Astrocyte of the cerebellum (primary cell): ENCODE data around the gene CHCHD1.
"Not testable (repeated sequence)": the region's sequence is repeated elsewhere in the genome, so short reads cannot be mapped to it uniquely, and the experiment has no call there.

ENCODE experiments used
- DNase-seq: peaks from one replicate; pipeline ENCODE4 v3.0.0-alpha.2; 2011; ENCODE audit warnings: low read depth
- H3K4me3 ChIP-seq: 2 replicates; pipeline ENCODE4 v1.5.1; 2011; ENCODE audit warnings: mild to moderate bottlenecking, low read depth, low read length, moderate library complexity
- in situ Hi-C: cut with HindIII; loops from 2 replicates; pipeline ENCODE4 v1.10.0; 2017; ENCODE audit warnings: low sequenced_read_pairs
- TF ChIP-seq, protein P1 (sequence below): IDR thresholded peaks from 2 replicates; pipeline ENCODE4 v1.5.1; 2012; ENCODE audit warnings: low read length, low read depth, moderate library complexity, mild to moderate bottlenecking; ENCODE audit errors: missing control alignments

CHCHD1 gene

GRCh38 chr10:73819513-73820093, 37.8 kb downstream of the CHCHD1 start:
- TF ChIP-seq, protein P1, sequence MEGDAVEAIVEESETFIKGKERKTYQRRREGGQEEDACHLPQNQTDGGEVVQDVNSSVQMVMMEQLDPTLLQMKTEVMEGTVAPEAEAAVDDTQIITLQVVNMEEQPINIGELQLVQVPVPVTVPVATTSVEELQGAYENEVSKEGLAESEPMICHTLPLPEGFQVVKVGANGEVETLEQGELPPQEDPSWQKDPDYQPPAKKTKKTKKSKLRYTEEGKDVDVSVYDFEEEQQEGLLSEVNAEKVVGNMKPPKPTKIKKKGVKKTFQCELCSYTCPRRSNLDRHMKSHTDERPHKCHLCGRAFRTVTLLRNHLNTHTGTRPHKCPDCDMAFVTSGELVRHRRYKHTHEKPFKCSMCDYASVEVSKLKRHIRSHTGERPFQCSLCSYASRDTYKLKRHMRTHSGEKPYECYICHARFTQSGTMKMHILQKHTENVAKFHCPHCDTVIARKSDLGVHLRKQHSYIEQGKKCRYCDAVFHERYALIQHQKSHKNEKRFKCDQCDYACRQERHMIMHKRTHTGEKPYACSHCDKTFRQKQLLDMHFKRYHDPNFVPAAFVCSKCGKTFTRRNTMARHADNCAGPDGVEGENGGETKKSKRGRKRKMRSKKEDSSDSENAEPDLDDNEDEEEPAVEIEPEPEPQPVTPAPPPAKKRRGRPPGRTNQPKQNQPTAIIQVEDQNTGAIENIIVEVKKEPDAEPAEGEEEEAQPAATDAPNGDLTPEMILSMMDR, result no peak
- no peak for DNase-seq
- in situ Hi-C loops, result no loop called here
- H3K4me3 ChIP-seq, result no peak overlapping the region

GRCh38 chr10:73823391-73823790, 41.5 kb downstream of the CHCHD1 start:
- TF ChIP-seq, protein P1, result no peak
- H3K4me3 ChIP-seq, result no peak overlapping the region
- DNase-seq, result no peak

GRCh38 chr10:73824146-73824725, 42.4 kb downstream of the CHCHD1 start:
- TF ChIP-seq, protein P1, result no peak
- no peak for DNase-seq
- no peak overlapping the region for H3K4me3 ChIP-seq
- in situ Hi-C loops, result no loop called here

More at GRCh38 chr10:73823391-73823790, 41.5 kb downstream of the CHCHD1 start:
- in situ Hi-C loops, result no loop called here

DNA sequence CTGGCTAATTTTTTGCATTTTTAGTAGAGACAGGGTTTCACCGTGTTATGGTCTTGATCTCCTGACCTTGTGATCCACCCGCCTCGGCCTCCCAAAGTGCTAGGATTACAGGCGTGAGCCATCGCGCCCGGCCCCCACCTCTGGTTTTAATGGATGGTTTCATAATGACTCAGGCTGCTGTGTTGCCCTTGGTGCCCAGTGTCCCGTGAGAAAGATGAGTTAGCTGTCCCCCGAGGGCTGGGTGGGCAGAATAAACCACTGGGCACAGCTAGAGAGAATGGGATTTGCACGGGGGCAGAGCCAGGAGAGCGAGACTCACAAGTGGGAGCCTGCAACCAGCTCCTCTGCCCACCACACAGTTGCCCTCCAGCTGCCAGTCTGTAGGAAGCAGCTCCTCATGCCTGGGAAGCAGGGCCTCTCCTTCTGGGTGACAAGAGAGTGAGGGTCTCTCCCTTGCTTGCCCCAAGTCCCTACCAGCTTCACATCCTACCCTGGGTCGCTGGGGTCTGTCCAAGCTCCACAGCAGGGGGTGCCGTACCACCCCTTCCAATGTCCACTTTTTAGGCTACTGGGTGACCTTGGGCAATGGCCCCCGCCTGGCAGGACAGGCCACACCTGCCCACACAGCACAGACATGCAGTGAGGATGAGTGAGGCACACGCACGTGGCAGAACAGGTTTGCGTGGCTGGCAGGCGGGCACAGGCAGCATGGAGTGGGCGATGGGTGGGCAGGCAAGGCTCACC, 45.7 kb downstream of the CHCHD1 start:
- DNase-seq, result no peak
- H3K4me3 ChIP-seq, result no peak overlapping the region
- TF ChIP-seq, protein P1, result no peak
- in situ Hi-C loops, result no loop called here

DNA sequence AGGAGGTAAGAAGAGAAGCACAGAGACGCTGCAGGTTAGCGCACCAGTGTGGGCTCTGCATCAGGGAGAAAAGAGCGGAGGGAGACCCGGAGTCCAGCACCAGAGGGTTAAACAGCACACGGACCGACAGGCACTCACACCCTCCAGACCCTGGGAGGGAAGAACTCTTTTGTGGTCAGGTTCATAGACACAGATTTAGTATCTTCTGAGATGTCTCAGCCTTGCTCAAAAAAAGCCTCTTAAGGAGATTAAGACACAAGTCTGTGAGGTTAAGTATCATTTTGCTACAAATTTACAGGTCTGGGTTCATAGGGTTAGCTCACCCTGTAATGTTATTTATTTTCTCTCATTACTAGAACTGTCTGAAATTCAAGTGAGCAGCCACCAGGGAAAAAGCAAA, 46.3 kb downstream of the CHCHD1 start:
- DNase-seq, result no peak
- TF ChIP-seq, protein P1, result no peak
- in situ Hi-C loops, result no loop called here
- H3K4me3 ChIP-seq, result no peak overlapping the region

- in situ Hi-C loops, DNase-seq, H3K4me3 ChIP-seq: not testable (repeated sequence)
These were observed 47.2 kb downstream of the CHCHD1 start for GRCh38 chr10:73829090-73829489.
